ENCODE data around the gene SORT1.
"Not testable (repeated sequence)": the region's sequence is repeated elsewhere in the genome, so short reads cannot be mapped to it uniquely, and the experiment has no call there.

The SORT1 gene

DNA sequence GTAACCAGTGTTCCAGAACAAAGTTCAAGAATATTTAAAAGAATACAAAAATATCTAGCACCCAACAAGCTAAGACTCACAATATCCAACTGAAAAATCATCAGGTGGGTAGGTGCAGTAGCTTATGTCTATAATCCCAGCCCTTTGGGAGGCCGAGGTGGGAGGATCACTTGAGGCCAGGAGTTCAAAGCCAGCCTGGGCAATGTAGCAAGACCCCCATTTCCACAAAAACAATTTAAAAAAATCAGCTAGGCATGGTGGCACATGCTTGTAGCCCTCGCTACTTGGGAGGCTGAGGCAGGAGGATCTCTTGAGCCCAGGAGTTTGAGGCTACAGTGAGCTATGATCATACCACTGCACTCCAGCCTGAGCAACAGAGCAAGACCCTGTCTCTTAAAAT lies 24.0 kb downstream of the SORT1 start:
- not testable (repeated sequence) for H3K36me3 Mint-ChIP-seq (ENCODE audit: low read depth); H3K27ac Mint-ChIP-seq; H3K4me3 Mint-ChIP-seq; H3K9me3 Mint-ChIP-seq; H3K27me3 Mint-ChIP-seq
- H3K4me1 Mint-ChIP-seq (ENCODE audit: low read depth): peaks cover 32% of the 10 kb centered on the region

DNA sequence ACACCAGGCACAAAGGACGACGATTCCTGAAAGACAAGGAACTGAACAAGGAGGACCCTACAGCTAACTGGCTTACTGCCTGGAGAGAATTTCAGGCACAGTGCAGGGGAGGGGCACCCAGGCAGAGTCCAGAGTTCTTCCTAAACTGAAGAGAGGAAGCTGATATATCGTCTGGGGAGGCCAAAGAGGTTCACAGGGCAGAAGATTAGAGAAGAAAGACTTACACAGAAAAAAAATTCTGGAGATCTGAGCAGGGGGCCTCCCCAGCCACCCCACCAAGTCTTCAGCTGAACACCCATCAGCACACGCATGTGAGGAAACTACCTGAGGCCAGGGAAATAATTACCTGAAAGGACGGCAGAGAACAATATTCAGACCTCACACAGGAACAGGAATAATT lies 24.6 kb downstream of the SORT1 start:
- H3K4me1 Mint-ChIP-seq (ENCODE audit: low read depth): peaks cover 32% of the 10 kb centered on the region
- H3K27me3 Mint-ChIP-seq: peaks cover 9% of the 10 kb centered on the region
- H3K36me3 Mint-ChIP-seq (ENCODE audit: low read depth): no peaks in the 10 kb centered on the region
- no peak overlapping the region for H3K4me3 Mint-ChIP-seq
- no peaks in the 10 kb centered on the region for H3K9me3 Mint-ChIP-seq
- H3K27ac Mint-ChIP-seq: no peak overlapping the region

DNA sequence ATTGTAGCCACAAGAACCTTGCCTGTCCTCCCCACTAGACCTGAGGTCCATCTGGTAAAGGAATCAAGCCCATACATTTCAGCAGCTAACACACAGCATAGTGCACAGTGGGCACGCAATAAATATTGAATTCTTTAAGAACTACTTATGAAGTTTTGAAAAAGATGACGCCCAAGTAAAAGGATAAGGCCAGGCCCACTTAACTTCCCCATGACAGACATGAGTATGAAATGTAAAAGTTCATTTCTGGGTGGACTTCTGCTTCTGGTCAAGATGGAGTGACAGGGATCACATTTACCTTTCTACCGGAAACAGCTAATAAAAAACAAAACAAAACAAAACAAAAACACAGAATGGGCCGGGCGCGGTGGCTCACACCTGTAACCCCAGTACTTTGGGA lies 25.4 kb downstream of the SORT1 start:
- Mint-ChIP-seq H3K27ac (no peak overlapping the region), H3K9me3 (no peaks in the 10 kb centered on the region), H3K4me3 (no peak overlapping the region), H3K4me1 (ENCODE audit: low read depth) (peaks cover 32% of the 10 kb centered on the region), H3K27me3 (peaks cover 9% of the 10 kb centered on the region), H3K36me3 (ENCODE audit: low read depth) (no peaks in the 10 kb centered on the region)

DNA sequence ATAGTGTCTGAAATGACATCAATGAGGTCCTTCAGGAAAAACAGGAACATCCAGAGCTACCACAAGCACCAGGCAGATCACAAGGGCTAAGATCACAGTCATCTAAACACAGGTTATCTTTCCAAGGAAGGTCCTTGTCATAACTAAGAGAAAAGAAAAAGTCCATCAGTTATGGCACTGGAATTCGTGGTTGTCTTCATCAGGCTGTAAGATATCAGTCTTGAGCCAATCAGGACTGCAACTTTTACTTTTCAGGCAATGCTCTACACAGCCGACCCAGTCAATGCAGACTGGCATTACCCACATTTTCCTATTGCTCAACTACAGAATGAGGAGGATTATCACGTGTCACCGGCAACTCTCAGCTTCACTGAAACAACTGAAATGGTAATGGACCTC lies 26.4 kb downstream of the SORT1 start:
- peaks cover 32% of the 10 kb centered on the region for H3K4me1 Mint-ChIP-seq (ENCODE audit: low read depth)
- no peaks in the 10 kb centered on the region for H3K9me3 Mint-ChIP-seq
- peak overlapping the region; percentile 2 for H3K27ac Mint-ChIP-seq
- peak overlapping the region; percentile 27 for H3K4me3 Mint-ChIP-seq
- no peaks in the 10 kb centered on the region for H3K36me3 Mint-ChIP-seq (ENCODE audit: low read depth)
- H3K27me3 Mint-ChIP-seq: peaks cover 9% of the 10 kb centered on the region

DNA sequence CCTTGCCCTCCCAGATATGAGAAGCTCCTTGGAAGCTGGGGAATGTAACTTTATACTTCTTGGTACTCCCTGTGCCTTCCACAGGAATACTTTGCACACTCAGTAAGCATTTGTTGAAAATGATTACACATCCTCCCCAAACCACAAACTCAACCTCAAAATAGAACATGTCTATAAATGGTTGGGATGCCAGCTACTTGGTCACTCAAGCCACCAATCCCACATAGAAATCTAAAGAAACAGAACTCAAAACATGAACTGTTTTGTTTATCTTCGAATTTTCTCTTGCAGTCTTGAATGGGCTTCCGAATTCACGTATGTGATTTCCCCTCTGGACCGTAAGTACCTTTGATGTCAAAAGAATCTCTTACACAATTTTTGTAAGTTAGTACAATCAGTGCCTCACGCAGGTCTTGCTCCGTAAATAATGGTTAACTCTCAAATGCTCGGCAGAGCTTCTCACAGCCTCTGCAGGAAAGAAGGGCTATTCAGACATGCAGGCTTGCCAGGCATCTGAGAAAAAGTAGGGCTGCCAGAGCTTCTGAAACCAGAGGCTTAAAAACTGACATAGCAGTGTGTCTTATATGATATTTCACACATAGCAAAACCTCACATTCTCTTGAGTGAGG lies 26.9 kb downstream of the SORT1 start:
- Mint-ChIP-seq H3K36me3 (ENCODE audit: low read depth) (no peaks in the 10 kb centered on the region), H3K4me1 (ENCODE audit: low read depth) (peaks cover 32% of the 10 kb centered on the region), H3K4me3 (peak overlapping the region; percentile 27), H3K9me3 (no peaks in the 10 kb centered on the region), H3K27ac (peak overlapping the region; percentile 2), H3K27me3 (peaks cover 9% of the 10 kb centered on the region)

DNA sequence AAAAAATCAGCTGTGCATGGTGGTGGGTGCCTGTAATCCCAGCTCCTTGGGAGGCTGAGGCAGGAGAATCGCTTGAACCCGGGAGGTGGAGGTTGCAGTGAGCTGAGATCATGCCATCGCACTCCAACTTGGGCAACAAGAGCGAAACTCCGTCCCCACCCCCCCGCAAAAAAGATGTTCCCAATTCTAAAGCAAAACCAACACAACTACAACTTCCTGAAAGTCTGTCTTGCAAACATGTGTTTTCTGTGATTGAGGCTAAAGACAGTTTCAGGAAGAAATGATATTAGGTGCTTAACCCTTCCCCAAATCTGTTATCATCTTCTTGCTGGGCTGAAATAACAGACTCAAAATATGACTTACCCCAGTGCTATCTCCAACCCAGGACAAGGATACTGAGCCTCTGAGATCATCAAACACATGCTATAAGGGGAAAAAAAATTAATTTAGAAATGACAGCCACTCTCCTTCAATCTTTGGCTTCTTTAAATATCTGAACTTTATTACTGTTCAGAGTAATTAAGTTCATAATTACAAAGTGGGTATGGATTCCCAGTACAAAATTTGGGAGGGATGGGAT lies 28.5 kb downstream of the SORT1 start:
- Mint-ChIP-seq H3K27me3 (peaks cover 11% of the 10 kb centered on the region), H3K4me1 (ENCODE audit: low read depth) (peaks cover 24% of the 10 kb centered on the region), H3K4me3 (no peak overlapping the region)

DNA sequence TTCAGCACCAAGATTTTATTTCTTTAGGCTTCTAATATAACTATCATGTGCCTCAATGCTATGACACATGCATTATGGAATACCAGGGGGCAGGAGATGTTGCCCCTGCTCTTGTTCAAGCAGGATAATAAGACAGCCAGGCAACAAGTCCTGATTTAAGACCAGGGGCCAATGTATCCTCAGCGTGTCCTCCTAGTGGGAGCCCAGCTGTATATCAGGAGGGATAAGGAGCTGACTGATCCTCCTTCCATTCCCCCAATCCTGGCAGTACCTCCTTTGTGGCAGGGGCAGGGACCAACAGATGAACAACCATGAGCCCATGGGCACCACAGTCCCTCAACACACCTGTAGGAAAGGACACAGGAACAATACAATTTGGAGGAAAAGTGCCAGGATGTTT lies 29.3 kb downstream of the SORT1 start:
- Mint-ChIP-seq H3K4me1 (ENCODE audit: low read depth) (peaks cover 24% of the 10 kb centered on the region), H3K9me3 (no peaks in the 10 kb centered on the region), H3K4me3 (no peak overlapping the region), H3K36me3 (ENCODE audit: low read depth) (no peaks in the 10 kb centered on the region), H3K27me3 (peaks cover 15% of the 10 kb centered on the region), H3K27ac (no peak overlapping the region)

More for the DNA sequence above, 28.5 kb downstream of the SORT1 start:
- Mint-ChIP-seq H3K36me3 (ENCODE audit: low read depth) (no peaks in the 10 kb centered on the region), H3K9me3 (no peaks in the 10 kb centered on the region), H3K27ac (no peak overlapping the region)

DNA sequence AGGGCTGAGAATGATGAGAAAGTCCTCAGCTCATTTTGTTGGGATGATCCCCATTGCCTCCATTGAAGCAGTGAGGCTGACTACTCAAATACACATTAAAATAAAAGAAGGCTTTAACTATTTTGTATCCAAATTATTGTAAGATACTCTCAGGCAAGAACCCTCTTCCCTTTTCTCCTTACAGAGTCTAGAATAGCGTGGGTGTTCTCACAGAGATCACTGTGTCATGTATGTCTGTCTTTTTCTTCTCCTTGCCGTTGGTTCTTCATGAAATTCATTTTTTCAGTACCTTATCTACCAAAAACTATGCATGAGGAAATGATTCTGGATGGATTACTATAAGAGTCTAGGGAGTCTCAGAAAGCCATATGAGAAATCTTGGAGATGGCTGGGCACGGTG lies 30.1 kb downstream of the SORT1 start:
- H3K9me3 Mint-ChIP-seq: no peaks in the 10 kb centered on the region

DNA sequence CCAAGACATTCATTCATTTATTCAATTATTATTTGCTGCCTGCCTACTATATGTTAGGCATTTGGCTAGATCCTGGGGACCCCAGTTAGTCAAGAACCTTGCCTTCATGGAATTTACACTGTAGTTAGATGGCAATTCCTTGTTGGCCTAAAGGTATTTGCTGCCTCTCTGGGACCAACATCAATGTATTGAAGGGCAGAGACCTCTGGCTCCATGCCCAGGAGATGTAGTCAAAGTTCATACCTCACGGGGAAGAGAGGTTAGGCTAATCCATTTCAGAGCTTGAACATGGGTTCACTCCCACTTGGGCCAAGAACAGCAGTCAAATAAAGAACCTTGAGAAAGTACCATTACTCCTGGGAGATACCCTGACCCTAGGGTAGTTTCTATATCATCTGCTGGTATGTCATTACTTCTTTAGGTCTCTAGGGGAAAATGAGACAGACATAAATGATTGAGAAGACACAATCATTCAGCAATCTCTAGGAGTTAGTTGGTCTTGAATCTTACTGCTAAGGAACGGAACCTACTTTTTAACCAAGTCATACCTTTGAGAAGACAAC lies 32.0 kb downstream of the SORT1 start:
- no peak overlapping the region for H3K4me3 Mint-ChIP-seq

More for the DNA sequence above, 30.1 kb downstream of the SORT1 start:
- no peak overlapping the region for H3K27ac Mint-ChIP-seq
- H3K36me3 Mint-ChIP-seq (ENCODE audit: low read depth): no peaks in the 10 kb centered on the region
- peaks cover 15% of the 10 kb centered on the region for H3K27me3 Mint-ChIP-seq
- peaks cover 18% of the 10 kb centered on the region for H3K4me1 Mint-ChIP-seq (ENCODE audit: low read depth)
- H3K4me3 Mint-ChIP-seq: no peak overlapping the region

DNA sequence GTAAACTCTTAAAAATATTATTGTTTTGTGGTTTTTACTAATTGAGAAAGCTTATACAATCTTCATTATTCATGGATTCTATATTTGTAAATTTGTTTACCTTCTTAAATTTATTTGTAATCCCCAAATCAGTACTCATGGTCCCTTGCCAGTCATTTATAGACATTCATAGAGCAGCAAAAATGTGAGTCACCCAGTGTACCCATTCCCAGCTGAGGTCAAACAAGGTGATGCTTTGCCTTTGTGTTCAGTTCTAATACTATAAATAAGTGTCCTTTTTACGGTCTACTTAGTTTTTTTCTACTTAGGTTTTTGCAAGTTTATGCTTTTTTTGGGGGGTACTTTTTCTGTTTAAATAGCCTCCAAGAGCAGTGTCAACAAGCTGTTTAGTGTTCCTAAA lies 36.1 kb downstream of the SORT1 start:
- no peaks in the 10 kb centered on the region for H3K9me3 Mint-ChIP-seq
- peaks cover 6% of the 10 kb centered on the region for H3K27me3 Mint-ChIP-seq
- H3K4me1 Mint-ChIP-seq (ENCODE audit: low read depth): no peaks in the 10 kb centered on the region
- H3K36me3 Mint-ChIP-seq (ENCODE audit: low read depth): no peaks in the 10 kb centered on the region
- no peak overlapping the region for H3K4me3 Mint-ChIP-seq
- no peak overlapping the region for H3K27ac Mint-ChIP-seq

More for the DNA sequence above, 32.0 kb downstream of the SORT1 start:
- Mint-ChIP-seq H3K9me3 (no peaks in the 10 kb centered on the region), H3K27me3 (peaks cover 13% of the 10 kb centered on the region), H3K4me1 (ENCODE audit: low read depth) (peaks cover 3% of the 10 kb centered on the region), H3K27ac (no peak overlapping the region), H3K36me3 (ENCODE audit: low read depth) (no peaks in the 10 kb centered on the region)

DNA sequence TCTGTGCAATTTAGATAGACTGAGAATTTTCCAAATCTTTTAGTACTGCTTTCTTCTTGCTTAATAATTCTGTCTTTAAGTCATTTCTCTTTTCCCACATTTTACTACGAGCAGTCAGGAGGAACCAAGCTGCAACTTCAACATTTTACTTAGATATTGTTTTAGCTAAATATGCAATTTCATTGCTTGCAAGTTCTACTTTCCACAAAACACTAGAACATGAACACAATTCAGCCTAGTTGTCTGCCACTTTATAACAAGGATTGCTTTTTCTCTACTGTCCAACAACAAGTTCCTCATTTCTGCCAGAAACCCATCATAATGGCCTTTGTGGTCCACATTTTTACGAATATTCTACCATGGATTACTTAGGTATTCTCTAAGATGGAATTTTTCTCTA lies 36.6 kb downstream of the SORT1 start:
- H3K9me3 Mint-ChIP-seq: no peaks in the 10 kb centered on the region
- peak overlapping the region; percentile 17 for H3K27ac Mint-ChIP-seq
- H3K36me3 Mint-ChIP-seq (ENCODE audit: low read depth): no peaks in the 10 kb centered on the region
- peaks cover 6% of the 10 kb centered on the region for H3K27me3 Mint-ChIP-seq
- H3K4me3 Mint-ChIP-seq: no peak overlapping the region
- no peaks in the 10 kb centered on the region for H3K4me1 Mint-ChIP-seq (ENCODE audit: low read depth)

DNA sequence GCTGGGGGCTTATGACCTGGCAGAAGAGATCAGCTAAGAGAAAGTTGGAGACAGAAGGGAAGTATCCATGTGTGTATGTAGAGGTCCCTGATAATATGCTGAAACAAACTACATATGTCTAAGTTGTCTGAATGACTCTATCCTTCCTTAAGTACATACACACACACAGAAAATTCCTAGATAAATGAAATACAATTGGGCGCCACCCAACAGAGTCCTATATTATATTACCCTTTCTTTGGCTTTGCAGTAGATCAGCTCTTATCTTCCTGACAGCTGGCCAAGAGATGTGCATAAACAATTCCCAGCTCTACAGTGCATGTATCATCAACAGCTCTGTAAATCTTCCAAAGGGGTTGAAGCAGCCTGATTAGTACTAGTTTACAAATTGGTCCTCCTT lies 40.1 kb downstream of the SORT1 start:
- Mint-ChIP-seq H3K9me3 (no peaks in the 10 kb centered on the region), H3K27ac (no peak overlapping the region), H3K27me3 (no peaks in the 10 kb centered on the region), H3K36me3 (ENCODE audit: low read depth) (no peaks in the 10 kb centered on the region), H3K4me3 (no peak overlapping the region), H3K4me1 (ENCODE audit: low read depth) (no peaks in the 10 kb centered on the region)

DNA sequence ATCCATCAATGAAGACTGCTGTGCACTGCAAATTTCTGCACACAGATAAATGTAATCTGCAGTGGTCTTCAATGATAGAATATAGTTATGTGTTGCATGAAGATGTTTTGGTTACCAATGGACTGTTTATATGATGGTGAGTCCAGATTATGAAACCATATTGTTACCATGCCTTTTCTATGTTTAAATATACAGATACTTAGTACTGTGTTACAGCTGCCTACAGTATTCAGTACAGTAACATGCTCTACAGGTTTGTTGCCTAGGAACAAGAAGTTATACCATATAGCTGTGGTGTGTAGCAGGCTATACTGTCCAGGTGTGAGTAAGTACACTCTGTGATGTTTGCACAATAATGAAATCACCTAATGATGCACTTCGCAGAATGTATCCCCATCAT lies 40.8 kb downstream of the SORT1 start:
- H3K9me3 Mint-ChIP-seq: no peaks in the 10 kb centered on the region

DNA sequence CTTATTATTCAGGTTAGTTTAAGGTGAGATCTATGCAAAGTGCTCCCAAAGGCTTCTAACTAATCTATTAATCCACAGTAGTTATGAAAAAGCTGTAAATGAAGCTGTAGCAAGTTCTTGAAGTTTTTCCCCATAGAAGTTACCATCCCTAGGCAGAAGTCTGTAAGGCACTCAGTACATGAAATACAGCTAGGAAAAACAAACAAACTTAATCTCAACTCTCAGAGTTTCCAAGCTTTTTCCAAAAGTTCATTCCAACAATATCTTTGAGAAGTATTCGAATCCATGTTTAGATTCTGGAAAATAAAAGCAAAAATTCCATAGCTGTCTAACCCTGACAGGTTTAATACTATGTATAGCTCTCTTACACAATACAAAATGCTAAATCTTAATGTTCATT lies 41.2 kb downstream of the SORT1 start:
- H3K27me3 Mint-ChIP-seq: no peaks in the 10 kb centered on the region
- no peaks in the 10 kb centered on the region for H3K36me3 Mint-ChIP-seq (ENCODE audit: low read depth)
- H3K9me3 Mint-ChIP-seq: no peaks in the 10 kb centered on the region
- no peak overlapping the region for H3K27ac Mint-ChIP-seq
- no peak overlapping the region for H3K4me3 Mint-ChIP-seq
- H3K4me1 Mint-ChIP-seq (ENCODE audit: low read depth): no peaks in the 10 kb centered on the region

More for the DNA sequence above, 40.8 kb downstream of the SORT1 start:
- H3K4me1 Mint-ChIP-seq (ENCODE audit: low read depth): no peaks in the 10 kb centered on the region
- H3K4me3 Mint-ChIP-seq: no peak overlapping the region
- no peak overlapping the region for H3K27ac Mint-ChIP-seq
- H3K27me3 Mint-ChIP-seq: no peaks in the 10 kb centered on the region
- H3K36me3 Mint-ChIP-seq (ENCODE audit: low read depth): no peaks in the 10 kb centered on the region

DNA sequence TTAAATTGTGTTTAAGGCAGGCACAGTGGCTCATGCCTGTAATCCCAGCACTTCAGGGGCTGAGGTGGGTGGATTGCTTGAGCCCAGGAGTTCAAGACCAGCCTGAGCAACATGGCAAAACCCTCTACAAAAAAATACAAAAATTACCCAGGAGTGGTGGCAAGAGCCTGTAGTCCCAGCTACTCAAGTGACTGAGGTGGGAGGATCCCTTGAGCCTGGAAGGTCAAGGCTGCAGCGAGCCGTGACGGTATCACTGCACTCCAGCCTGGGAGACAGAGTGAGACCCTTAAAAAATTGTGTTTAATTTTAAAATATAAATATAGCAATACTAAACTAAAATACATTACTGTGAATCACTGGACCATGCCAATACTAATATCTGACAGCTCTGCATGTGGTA lies 42.8 kb downstream of the SORT1 start:
- H3K4me3 Mint-ChIP-seq: no peak overlapping the region
- H3K9me3 Mint-ChIP-seq: no peaks in the 10 kb centered on the region
- H3K27me3 Mint-ChIP-seq: no peaks in the 10 kb centered on the region
- no peaks in the 10 kb centered on the region for H3K4me1 Mint-ChIP-seq (ENCODE audit: low read depth)
- no peak overlapping the region for H3K27ac Mint-ChIP-seq
- H3K36me3 Mint-ChIP-seq (ENCODE audit: low read depth): no peaks in the 10 kb centered on the region

DNA sequence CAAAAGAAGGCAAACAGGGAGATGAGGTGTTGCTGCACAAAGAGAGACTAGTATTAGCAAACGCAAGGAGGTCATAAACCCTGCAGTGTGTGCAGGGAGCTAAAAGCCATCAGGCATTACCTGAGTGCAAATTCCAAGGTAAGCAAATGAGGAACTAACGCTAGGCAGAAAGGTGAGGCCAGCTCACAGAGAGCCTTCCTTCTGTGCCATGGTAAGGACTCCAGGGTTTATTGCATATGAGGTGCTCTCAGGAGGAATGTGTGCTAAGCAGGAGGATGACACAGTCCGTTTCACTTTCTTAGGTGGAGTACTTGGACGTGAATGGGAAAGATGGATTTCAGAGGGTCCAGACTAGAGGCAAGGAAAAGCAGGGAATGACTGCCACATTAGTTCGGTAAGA lies 46.3 kb downstream of the SORT1 start:
- H3K27ac Mint-ChIP-seq: no peak overlapping the region
- no peak overlapping the region for H3K4me3 Mint-ChIP-seq
- H3K27me3 Mint-ChIP-seq: no peaks in the 10 kb centered on the region
- H3K9me3 Mint-ChIP-seq: no peaks in the 10 kb centered on the region
- no peaks in the 10 kb centered on the region for H3K4me1 Mint-ChIP-seq (ENCODE audit: low read depth)
- H3K36me3 Mint-ChIP-seq (ENCODE audit: low read depth): no peaks in the 10 kb centered on the region

All from stimulated activated naive CD8-positive, alpha-beta T cell treated with anti-CD3 and anti-CD28 coated beads, Interleukin-15, Interleukin-2, amounts not matched to agents 100 ng/mL and 50 ng/mL, for 24 hours (primary cell).